HG03066 (cell line): ENCODE measurements around the gene PRPF19.

Experiments used
- ATAC-seq: cut with Tn5 transposase; IDR thresholded peaks from one replicate; pipeline ENCODE4 v1.9.1; 2021; ENCODE audit warnings: low read depth; ENCODE audit not compliant: unreplicated experiment

PRPF19 gene

GRCh38 chr11:60862171-60862570, 44.2 kb downstream of the PRPF19 start:
- ATAC-seq = no peak

- no peak for ATAC-seq
These were observed 45.4 kb downstream of the PRPF19 start for GRCh38 chr11:60860943-60861342.

GRCh38 chr11:60859616-60860250, 46.7 kb downstream of the PRPF19 start:
- no peak for ATAC-seq

GRCh38 chr11:60858731-60859464, 47.5 kb downstream of the PRPF19 start:
- ATAC-seq = no peak

DNA sequence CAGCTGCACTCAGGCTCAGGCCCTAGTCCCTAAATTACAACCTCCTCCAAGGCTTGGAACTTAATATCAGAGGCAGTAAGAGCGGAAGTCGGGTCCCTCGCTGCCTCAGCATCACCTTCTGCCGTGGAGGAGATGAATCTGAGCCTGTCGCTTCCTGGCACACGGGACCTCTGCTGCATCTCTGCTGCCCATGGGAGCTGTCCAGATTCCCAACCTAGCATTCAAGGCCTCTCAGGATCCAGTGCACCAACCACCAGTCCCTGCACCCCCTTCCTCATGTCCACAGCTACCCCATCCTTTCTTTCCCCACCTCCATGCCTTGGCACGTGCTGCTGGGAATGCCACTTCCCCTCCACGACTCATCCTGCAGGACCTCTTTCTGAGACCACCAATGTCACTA, 48.1 kb downstream of the PRPF19 start:
- no peak for ATAC-seq

GRCh38 chr11:60857378-60858232, 48.8 kb downstream of the PRPF19 start:
- ATAC-seq = no peak

- no peak for ATAC-seq
These were observed 50.4 kb downstream of the PRPF19 start, which contains the start of gene PTGDR2 for GRCh38 chr11:60855726-60856633. PTGDR2 (minus strand) TSS chr11:60855950; CDS start chr11:60853722, 2,228 bp downstream.

GRCh38 chr11:60854847-60855725, 51.3 kb downstream of the PRPF19 start:
- no peak for ATAC-seq

DNA sequence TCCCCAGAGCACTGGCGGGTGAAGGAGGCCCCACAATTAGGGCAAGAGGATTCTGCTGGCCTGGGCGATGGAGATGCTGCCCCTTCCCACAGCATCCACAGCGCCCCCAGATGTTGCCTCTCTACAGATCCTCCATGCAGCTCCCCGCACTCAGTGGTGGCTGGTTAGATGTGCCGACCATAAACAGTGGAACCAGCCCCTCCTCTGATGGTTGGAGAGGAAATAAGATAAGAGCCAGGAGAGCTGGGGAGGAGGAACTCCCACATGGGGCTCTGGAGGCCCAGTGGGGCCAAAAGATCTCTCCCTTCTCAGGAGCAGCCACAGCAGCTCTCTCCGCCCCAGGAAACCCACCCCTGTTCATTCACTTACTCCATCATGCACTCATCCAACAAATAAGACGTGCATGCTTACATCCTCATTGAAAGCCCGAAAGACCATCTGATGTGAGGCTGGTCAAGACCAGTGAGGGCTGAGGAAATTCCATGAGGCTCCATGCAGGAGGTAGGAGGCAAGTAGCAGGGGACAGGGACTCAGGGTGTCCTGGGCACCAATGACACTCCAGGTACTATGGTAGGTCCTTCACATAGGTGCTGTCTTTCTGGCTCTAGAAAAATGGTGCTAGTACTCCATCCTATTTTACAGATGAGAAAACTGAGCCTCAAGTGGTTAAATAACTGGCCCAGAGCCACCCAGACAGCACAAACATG, 52.1 kb downstream of the PRPF19 start:
- ATAC-seq = no peak

DNA sequence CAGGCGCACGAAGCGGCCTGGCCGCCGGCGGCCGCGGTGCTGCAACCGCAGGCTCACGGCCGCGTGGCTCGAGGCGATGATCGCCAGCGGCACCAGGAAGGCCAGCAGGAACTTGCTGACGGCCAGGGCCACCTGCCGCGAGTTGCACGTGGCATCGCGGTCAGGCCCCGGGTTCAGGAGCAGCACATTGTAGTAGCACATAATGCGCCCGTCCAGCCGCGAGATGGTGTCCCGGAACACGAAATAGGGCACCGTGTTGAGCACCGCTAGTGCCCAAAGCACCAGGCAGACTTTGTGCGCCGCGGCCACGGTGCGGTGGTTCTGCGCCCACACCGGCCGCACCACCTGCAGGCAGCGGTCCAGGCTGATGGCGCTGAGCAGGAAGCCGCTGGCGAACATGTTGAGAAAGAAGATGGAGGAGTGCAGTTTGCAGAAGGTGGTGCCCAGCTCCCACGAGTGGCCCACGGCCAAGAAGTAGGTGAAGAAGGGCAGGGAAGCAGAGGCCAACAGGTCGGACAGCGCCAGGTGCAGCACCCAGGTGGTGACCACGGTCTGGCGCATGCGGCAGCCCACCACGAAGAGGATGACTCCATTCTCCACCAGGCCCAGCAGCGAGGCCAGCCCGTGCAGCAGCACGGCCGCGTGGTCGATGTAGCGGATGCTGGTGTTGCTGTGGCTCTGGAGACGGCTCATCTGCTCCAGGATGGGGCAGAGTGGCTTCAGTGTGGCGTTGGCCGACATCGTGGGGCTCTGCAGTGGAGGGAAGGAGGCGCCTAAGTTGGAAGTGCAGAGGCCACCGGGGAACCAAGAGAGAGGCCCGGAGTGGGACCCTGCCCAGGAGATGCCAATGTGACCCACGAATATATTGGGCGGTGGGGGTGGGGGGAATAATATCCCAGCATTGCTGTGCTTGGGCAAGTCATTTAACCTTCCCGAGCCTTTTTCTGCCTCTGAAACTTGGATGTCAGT, 53.1 kb downstream of the PRPF19 start:
- ATAC-seq = no peak

DNA sequence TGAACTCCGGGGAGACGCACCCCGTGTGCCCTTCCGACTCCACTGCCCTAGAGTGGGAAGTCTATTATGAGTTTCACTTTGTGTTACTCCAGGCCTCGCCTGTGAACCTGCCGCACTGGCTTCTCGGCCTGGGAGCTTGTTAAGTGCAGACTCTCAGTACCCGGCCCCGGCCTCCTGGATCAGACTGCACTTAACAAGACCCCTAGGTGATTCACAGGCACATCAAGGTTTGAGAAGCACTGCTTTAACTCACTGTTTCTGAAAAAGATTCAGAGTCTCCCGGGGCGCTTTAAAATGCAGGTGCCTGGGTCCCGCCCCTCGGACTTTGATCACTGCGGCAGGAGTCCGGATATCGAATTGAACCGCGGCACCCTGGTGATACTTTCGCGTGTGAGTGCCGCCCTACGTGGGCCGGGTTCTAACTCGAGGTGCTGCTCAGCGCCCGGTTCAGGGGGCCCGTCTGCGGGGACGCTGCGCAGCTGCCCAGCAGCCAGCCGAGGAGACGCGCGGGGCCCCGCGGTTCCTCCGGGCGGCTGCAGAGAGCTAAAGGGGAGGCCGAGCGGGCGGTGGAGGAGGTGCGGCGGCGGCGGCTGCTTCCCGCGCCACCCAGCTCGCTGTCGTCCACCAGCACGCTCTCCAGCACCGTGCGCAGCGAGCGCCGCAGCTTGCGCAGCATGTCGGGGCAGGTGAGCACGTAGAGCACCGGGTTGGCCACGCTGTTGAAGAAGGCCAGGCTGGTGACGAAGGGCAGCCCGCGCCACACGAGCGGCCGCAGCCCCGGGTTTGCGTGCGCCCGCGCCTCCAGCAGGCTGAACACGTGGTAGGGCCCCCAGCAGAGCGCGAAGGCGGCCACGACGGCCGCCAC, 54.0 kb downstream of the PRPF19 start:
- no peak for ATAC-seq

DNA sequence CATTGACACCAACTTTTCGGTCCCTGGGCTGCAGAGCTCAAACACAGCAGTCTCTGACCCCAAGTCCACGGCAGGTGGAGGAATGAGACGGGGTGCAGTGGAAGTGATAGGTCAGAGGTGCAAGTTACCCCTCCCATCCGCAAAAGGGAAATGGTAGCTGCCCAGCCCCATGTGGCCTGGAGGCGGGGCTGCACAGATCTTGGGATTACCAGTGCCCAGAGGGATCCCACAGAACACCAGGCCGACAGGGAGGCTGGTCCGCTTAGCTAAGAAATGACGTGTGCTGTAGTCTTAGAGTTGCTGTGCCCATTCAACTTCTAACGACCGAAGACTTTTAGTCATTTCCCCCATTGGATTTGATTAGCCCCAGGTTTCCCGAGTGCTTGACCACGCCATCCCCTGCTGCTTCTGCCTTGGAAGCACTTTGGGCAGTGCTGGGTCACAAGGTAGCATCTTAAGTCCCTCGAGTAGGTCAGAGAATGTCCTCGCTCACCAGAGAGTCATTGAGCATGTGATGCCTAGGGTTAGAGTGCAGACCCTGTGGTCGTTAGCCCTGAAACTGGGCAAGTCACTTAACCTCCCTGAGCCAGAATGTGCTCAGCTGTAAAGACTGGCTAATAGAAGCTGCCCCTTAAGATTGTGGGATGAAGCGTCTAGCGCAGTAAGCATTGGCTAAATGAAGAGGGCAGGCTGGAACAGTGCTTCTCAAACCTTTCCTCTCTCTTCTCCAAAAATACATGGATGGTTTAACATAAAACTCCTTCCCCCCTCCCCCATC, 54.9 kb downstream of the PRPF19 start:
- ATAC-seq = no peak

GRCh38 chr11:60849641-60850520, 56.5 kb downstream of the PRPF19 start:
- no peak for ATAC-seq

GRCh38 chr11:60848714-60849151, 57.7 kb downstream of the PRPF19 start:
- ATAC-seq = no peak

DNA sequence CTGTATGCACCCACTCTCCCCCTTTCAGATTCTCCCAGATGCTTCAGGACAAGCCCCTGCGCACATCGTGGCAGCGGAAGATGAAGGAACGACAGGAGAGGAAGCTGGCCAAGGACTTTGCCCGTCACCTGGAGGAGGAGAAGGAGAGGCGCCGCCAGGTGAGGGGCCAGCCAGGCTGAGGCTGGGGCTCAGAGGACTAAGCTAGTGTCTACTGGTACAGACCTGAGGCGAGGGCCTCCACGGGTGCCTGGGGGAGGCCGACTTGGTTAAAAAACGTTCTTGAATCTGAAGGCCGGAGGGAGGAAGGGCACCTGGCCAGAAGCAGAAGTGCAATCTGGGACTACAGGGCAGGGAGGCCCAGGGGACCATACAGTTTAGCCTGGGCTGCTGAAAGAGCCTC, 58.5 kb downstream of the PRPF19 start:
- ATAC-seq = no peak
